Embryonic facial prominence (tissue), 1 donor: ENCODE data around the gene OMA1.

ENCODE experiments used
- DNase-seq: peaks from one replicate; pipeline ENCODE4 v3.0.0-alpha.2; 2016; ENCODE audit errors: extremely low spot score

OMA1 gene

GRCh38 chr1:58431901-58432620, 114.5 kb downstream of the OMA1 start:
- no peak for DNase-seq
